Stimulated activated CD8-positive, alpha-beta memory T cell treated with anti-CD3 and anti-CD28 coated beads, Interleukin-15, amount 100 ng/mL, for 24 hours (primary cell): Measurements from ENCODE around the gene C1QTNF6.
A peak's percentile ranks its signal among the peaks of the same experiment; 100 is the strongest.
"Not testable (repeated sequence)": the region's sequence is repeated elsewhere in the genome, so short reads cannot be mapped to it uniquely, and the experiment has no call there.

Experiments used
- DNase-seq: peaks from one replicate; pipeline ENCODE4 v3.0.0-alpha.2; 2020; ENCODE audit warnings: low read depth

Gene C1QTNF6

DNA sequence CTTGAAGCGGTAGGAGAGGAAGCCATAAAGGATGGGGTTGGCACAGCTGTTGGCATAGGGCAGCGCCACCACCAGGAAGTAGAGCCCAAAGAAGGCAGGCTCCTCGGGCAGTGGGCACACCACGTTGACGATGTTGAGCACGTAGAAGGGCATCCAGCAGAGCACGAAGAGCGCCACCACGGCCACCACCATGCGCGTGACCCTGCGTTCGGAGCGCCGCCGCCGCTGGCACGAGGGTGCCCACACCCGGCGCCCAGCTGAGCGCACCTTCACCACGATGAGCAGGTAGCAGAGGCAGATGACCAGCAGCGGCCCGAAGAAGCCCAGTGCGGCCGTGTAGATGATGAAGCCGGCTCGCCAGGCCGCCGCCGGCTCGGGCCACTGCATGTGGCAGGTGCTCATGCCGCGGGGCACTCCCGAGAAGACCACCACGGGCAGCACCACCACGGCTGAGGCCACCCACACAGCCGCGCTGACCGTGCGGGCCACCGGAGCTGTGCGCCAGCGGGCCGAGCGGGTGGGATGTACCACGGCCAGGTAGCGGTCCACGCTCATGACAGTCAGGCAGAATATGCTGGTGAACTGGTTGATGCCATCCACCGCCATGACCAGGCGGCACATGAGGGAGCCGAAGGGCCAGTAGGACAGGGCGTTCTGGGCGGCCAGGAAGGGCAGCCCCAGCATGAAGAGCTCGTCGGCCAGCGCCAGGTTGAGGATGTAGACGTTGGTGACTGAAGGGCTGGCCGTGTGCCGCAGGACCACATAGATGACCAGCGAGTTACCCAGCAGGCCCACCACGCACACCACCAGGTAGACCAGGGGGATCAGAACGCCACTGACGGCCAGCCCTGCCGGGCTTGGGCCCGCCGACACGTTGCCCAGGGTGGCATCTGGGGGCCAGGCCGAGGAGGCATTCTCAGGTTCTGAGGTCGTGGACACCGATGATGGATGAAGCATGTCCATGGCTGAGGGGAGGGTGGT is 19.1 kb upstream of the C1QTNF6 start:
- no peak for DNase-seq

DNA sequence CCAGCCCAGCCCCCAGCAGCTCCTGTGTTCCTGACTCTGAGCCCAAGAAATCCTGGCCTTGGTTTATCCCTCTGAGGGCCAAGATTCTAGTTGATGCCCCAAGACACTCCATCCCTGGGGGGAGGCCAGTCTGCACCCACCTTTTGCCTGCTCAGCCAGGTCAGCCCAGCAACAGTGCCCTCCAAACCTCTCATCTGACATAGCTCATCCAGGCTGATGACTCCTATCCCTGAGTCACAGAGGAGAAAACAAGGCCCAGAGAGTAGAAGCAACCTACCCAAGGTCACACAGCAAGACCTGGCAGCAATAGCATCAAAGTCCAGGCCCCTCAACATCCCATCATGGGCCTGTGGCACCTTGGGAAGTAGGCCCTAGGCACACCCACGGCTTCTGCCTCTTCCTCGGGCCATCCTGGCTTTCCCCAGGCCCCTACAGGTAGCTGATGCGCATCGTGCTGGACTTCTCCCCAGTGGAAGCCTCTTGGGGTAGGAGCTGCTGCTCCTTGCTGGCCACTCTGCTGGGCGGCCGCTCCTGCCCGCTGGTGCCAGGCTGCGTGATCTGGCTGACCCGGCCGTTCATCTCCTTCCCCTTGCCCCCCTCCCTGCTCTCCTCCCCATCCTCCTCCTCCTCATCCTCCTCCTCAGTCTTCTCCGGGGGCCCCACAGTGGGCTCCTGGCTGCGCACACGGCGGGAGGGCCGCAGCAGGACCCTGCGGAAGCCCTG is 18.2 kb upstream of the C1QTNF6 start:
- DNase-seq, result no peak

GRCh38 chr22:37205046-37205445 is 17.0 kb upstream of the C1QTNF6 start:
- no peak for DNase-seq

DNA sequence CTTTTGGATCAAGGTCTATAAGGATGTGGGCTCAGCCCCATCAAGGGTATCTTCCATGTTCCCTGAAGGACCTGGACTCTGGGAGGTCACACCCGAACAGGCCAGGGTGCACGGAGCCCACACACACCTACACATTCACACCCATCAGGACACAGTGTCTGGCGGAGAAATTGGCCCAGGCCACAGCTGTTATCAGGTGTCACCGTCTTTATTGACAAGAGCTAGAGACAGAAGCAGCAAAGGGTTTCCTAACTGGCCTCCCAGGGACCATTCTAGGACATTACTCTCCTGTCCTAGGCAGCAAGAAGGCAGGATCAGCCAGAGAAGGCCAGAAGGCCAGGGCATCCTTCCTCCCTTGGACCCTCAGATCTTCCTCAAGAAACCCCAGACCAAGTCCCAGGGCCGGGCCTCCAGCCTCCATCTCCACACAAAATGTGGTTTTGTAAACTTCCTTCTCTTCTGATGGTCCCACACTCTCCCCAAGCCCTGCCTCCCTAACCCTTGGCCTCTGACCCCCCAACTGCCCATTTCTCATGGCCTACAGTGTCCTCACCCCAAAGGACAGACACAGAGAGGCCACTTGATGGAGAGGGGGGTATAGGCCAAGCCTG is 16.1 kb upstream of the C1QTNF6 start:
- DNase-seq, result no peak

DNA sequence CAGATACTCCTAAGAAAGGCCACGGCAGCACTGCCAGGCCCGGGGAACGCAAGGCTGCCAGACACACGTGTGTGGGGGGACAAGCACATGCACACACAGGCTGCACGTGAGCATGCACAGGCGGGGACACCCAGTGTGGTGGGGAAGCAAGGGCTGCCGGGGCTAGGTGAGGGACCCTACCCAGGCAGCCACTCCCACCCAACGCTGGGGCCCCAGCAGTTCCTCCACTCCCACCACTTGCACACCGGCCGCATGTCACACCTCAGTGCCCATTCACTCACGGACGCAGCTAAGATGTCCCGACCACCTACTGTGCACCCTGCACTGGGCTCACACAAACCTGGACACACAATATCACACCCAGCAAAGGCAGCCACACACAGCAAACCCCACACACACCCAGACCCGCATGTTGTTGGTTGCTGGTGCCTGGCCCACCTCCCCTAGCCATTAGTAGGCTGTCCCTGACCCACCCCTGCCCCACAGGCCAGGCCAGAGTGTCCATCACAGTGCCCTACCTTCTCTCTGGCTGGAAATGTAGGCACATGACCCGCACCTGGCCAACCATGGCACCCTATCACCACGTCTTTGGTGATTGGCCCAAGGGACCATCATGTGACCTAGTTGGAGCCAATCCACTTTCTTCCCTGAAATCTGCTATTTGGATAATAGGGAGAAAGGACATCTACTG is 15.5 kb upstream of the C1QTNF6 start:
- no peak for DNase-seq

- no peak for DNase-seq
Measured at GRCh38 chr22:37202716-37203115, 14.7 kb upstream of the C1QTNF6 start.

- no peak for DNase-seq
Measured at GRCh38 chr22:37202001-37202555, 14.0 kb upstream of the C1QTNF6 start.

DNA sequence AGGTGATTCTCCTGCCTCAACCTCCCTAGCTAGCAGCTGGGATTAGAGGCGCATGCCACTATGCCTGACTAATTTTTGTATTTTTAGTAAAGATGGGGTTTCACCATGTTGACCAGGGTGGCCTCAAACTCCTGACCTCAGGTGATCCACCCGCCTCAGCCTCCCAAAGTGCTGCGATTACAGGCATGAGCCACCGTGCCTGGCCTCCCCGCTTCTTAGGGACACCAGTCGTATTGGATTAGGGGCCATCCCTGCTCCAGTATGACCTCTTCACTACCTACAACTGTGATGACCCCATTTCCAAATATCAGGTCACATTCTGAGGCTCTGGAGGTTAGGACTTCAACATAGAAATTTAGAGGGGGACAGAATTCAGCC is 13.4 kb upstream of the C1QTNF6 start:
- DNase-seq, result not testable (repeated sequence)

DNA sequence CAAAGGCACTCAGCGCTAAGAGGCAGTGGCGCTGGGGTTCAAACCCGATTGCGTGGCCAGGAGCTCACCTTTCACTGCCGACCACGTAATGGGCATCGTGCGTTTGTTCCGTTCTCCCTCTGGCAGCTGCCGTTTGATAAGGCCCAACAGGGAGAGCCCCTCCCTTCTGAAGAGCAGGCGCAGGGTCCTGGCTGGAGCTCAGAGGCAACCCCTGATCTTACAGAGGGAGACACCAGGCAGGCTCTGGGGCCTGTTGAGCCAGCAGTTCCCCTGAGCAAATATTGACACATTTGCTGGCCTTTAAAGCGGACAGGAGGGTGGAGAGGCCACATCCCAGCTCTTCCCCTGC is 11.7 kb upstream of the C1QTNF6 start:
- DNase-seq, result no peak

- DNase-seq, result peak; percentile 96
Measured at GRCh38 chr22:37199103-37199759, 11.2 kb upstream of the C1QTNF6 start.

- DNase-seq, result peak; percentile 94
Measured at GRCh38 chr22:37198258-37199102, 10.4 kb upstream of the C1QTNF6 start.

- DNase-seq, result no peak
Measured at GRCh38 chr22:37197451-37198257, 9.6 kb upstream of the C1QTNF6 start.

DNA sequence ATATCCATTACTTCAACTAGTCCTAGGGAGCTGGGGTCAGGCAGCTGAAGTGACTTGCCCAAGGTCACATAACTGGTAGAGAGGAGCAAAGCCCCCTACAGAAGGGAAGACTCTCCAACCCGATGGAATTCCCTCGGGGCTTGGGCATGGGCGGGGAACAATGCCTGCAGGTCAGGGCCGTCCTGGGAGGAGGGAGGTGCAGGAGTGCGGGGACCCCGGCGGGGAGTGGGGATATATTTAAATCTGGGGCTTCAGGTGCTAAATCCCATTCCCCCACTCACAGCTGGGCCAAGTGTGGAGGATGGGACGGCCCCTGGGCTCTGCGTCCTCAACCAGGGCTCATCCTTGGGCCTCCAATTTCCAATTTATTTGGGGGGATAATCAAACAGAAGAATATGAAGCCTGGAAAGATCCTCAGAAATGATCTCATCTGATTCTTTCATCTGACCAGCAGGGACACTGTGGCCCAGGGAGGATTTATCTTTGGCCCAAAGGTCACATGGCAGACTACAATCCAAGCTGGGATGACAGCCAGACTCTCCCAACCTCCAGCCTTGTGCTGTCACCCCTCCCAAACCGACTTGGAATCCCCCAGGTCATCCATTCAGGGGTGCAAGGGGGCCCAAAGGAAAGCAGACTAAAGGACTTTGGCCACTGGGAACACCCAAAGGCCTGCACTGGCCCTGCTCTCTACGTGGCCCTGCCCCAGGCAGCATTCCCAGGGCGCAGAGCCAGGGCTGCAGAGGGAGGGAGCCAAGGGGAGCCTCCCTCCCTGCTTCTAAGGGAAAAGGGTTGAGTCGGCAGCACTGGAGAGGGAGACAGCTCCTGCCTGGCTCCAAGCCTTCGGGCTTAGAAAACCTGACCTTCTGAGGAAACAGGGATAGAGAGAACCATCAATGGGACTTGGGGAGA is 8.7 kb upstream of the C1QTNF6 start:
- no peak for DNase-seq

GRCh38 chr22:37195921-37196320 is 7.9 kb upstream of the C1QTNF6 start:
- DNase-seq, result no peak

- DNase-seq, result no peak
Measured at GRCh38 chr22:37194750-37195149, 6.7 kb upstream of the C1QTNF6 start.

DNA sequence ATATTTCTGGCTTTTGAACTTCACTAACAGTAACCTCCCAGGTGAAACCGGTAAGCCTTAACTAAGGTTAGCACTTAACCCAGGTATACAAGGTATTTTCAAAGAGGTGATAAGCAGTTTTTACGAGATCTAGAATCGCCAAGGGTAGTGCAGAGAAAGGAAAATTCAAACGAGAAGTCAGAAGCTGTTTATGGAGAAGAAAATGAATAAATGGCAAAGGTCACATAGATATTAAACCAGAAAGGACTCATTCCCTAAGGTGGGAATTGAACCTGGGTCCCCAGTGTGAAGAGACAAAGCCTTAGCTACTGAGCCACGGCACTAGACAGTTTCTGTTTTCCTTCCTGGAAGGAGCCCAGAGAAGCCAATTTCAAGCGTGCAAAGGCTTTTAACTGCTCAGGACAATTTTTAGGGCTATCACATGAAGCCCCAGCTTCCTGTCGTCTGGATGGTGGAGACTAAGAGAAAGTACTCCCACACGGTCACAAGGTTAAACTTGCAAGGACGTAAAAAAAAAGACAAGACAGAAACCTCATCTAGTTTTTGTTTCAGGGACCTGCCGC is 5.7 kb upstream of the C1QTNF6 start:
- DNase-seq, result no peak

GRCh38 chr22:37192741-37193140 is 4.7 kb upstream of the C1QTNF6 start:
- DNase-seq, result no peak

DNA sequence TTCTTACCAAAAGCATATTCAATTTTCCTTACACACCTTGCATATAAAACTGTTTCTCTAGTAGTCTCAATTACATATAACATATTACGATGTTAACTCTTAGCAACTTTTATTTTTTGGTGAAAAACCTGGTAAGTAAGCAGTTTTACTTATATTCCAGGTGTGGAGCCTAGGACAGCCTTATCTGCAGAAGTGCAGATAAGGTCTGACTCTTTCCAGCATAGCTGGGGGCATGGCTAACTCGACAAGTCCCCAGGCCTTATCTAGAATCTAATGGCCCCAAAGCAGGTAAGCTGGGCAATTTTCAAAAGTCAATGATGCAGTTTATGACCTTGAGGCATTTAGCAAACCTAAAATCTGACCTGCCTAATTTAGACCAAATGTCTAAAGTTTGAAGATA is 4.2 kb upstream of the C1QTNF6 start:
- no peak for DNase-seq
